MCF 10A (cell line): ENCODE results near the gene VPREB1. TPM values are rescaled to one million over a fixed set of nuclear protein-coding genes. Genes with fewer than 3 reads are reported as not detected.
"Not testable (repeated sequence)": the region's sequence is repeated elsewhere in the genome, so short reads cannot be mapped to it uniquely, and the experiment has no call there.

Source experiments
- BruUV-seq: library from RNA; stranded (reverse); fragments of 400-500 nt; replicated peaks from 2 replicates; lab custom pipeline; 2021; lab: Mats Ljungman, UMichigan
- CTCF ChIA-PET: fragments of 300-600 bp; sonication (Branson Sonifier 250); formaldehyde crosslinking; extraction: SDS; loops from one replicate; lab custom pipeline; 2021; ENCODE audit warnings: antibody characterized with exemption, inconsistent platforms; lab: Yijun Ruan, JAX
- POLR2A ChIA-PET: fragments of 300-600, 350-650 bp; sonication (Branson Sonifier 250); formaldehyde crosslinking; extraction: SDS; loops from one replicate; lab custom pipeline; 2020; ENCODE audit warnings: antibody characterized with exemption, inconsistent platforms; lab: Yijun Ruan, JAX
- DNase-seq: peaks from one replicate; pipeline ENCODE4 v3.0.0-alpha.2; 2018; ENCODE audit not compliant: unreplicated experiment
- H3K27ac Mint-ChIP-seq: one replicate; pipeline ENCODE4 v1.8.0; 2022; ENCODE audit warnings: mild to moderate bottlenecking, low read depth, mixed read lengths; ENCODE audit not compliant: unreplicated experiment
- H3K27me3 Mint-ChIP-seq: one replicate; pipeline ENCODE4 v1.8.0; 2022; ENCODE audit warnings: mixed read lengths; ENCODE audit not compliant: insufficient read depth, unreplicated experiment
- H3K36me3 Mint-ChIP-seq: one replicate; pipeline ENCODE4 v1.8.0; 2022; ENCODE audit warnings: mild to moderate bottlenecking, moderate library complexity, mixed read lengths; ENCODE audit not compliant: insufficient read depth, unreplicated experiment
- H3K4me1 Mint-ChIP-seq: one replicate; pipeline ENCODE4 v1.8.0; 2022; ENCODE audit warnings: mixed read lengths; ENCODE audit not compliant: insufficient read depth, unreplicated experiment
- H3K4me3 Mint-ChIP-seq: one replicate; pipeline ENCODE4 v1.8.0; 2022; ENCODE audit warnings: mild to moderate bottlenecking, moderate library complexity, mixed read lengths; ENCODE audit not compliant: unreplicated experiment
- H3K9me3 Mint-ChIP-seq: one replicate; pipeline ENCODE4 v1.8.0; 2022; ENCODE audit warnings: mixed read lengths; ENCODE audit not compliant: unreplicated experiment
- intact Hi-C: fragments of 100-400 bp; cut with micrococcal nuclease; formaldehyde crosslinking; loops from 2 replicates; pipeline ENCODE4 v1.14.1; 2022
- total RNA-seq: library from RNA; stranded (reverse); gene quantifications from 2 replicates; pipeline ENCODE4 v1.2.3, GENCODE V29; 2022

Gene VPREB1
- total RNA-seq, 1 experiment from 2014 or later, result not detected

GRCh38 chr22:22291129-22291806, 46.7 kb downstream of the VPREB1 start:
- H3K27me3 Mint-ChIP-seq, POLR2A ChIA-PET, H3K9me3 Mint-ChIP-seq, H3K27ac Mint-ChIP-seq, BruUV-seq, intact Hi-C loops, H3K4me3 Mint-ChIP-seq, H3K4me1 Mint-ChIP-seq, DNase-seq: not testable (repeated sequence)
- peaks cover 12% of the 10 kb centered on the region for H3K36me3 Mint-ChIP-seq
- CTCF ChIA-PET, result interaction anchor here (0.6 kb wide), 1 partner anchor 42 kb away, joined by 3 read pairs; no protein-coding TSS in a partner anchor

- intact Hi-C loops, H3K4me1 Mint-ChIP-seq, H3K27me3 Mint-ChIP-seq, CTCF ChIA-PET, H3K27ac Mint-ChIP-seq, DNase-seq, H3K9me3 Mint-ChIP-seq, H3K4me3 Mint-ChIP-seq, BruUV-seq, POLR2A ChIA-PET: not testable (repeated sequence)
- peaks cover 12% of the 10 kb centered on the region for H3K36me3 Mint-ChIP-seq
Measured at GRCh38 chr22:22292656-22293055, 48.1 kb downstream of the VPREB1 start.

GRCh38 chr22:22293436-22293835, 48.9 kb downstream of the VPREB1 start:
- DNase-seq, H3K4me3 Mint-ChIP-seq, CTCF ChIA-PET, intact Hi-C loops, POLR2A ChIA-PET, H3K4me1 Mint-ChIP-seq, H3K27ac Mint-ChIP-seq, H3K9me3 Mint-ChIP-seq, H3K27me3 Mint-ChIP-seq, BruUV-seq: not testable (repeated sequence)
- H3K36me3 Mint-ChIP-seq, result peaks cover 12% of the 10 kb centered on the region

- H3K27ac Mint-ChIP-seq, POLR2A ChIA-PET, H3K4me3 Mint-ChIP-seq, H3K27me3 Mint-ChIP-seq, intact Hi-C loops, DNase-seq, CTCF ChIA-PET, H3K4me1 Mint-ChIP-seq, H3K9me3 Mint-ChIP-seq, BruUV-seq: not testable (repeated sequence)
- H3K36me3 Mint-ChIP-seq, result peaks cover 12% of the 10 kb centered on the region
Measured at GRCh38 chr22:22294641-22295040, 50.1 kb downstream of the VPREB1 start.
